Hepatocyte (in vitro differentiated cells): ENCODE data around the gene SESN1. TPM values are rescaled to one million over a fixed set of nuclear protein-coding genes. Genes with fewer than 3 reads are reported as not detected.

ENCODE experiments used
- DNase-seq: peaks from one replicate; pipeline ENCODE4 v3.0.0-alpha.2; 2016; ENCODE audit warnings: low spot score
- H2AFZ ChIP-seq: fragments of 200-600 bp; sonication (generic); 2 replicates; pipeline ENCODE4 v1.6.0; 2016; ENCODE audit warnings: antibody characterized with exemption, mild to moderate bottlenecking
- H3K27ac ChIP-seq: fragments of 200-600 bp; sonication (generic); 2 replicates; pipeline ENCODE4 v1.5.1; 2016; ENCODE audit warnings: mild to moderate bottlenecking
- H3K27me3 ChIP-seq: fragments of 200-600 bp; sonication (generic); 2 replicates; pipeline ENCODE4 v1.6.1; 2016
- H3K36me3 ChIP-seq: fragments of 200-600 bp; sonication (generic); replicated peaks from 2 replicates; pipeline ENCODE4 v1.5.1; 2016; ENCODE audit warnings: low read depth; ENCODE audit not compliant: insufficient read depth
- H3K4me1 ChIP-seq: fragments of 200-600 bp; sonication (generic); 2 replicates; pipeline ENCODE4 v1.5.1; 2016; ENCODE audit warnings: mild to moderate bottlenecking, moderate library complexity; ENCODE audit not compliant: insufficient read depth
- H3K4me2 ChIP-seq: fragments of 200-600 bp; sonication (generic); 2 replicates; pipeline ENCODE4 v1.6.0; 2016
- H3K4me3 ChIP-seq: fragments of 200-600 bp; sonication (generic); 2 replicates; pipeline ENCODE4 v1.5.1; 2016; ENCODE audit warnings: mild to moderate bottlenecking
- H3K79me2 ChIP-seq: fragments of 200-600 bp; sonication (generic); 2 replicates; pipeline ENCODE4 v1.6.0; 2017; ENCODE audit warnings: mild to moderate bottlenecking
- H3K9me2 ChIP-seq: fragments of 200-600 bp; sonication (generic); replicated peaks from 2 replicates; pipeline ENCODE4 v1.6.0; 2017; ENCODE audit warnings: mild to moderate bottlenecking; ENCODE audit not compliant: insufficient read depth
- H3K9me3 ChIP-seq: fragments of 200-600 bp; sonication (generic); 2 replicates; pipeline ENCODE4 v1.5.1; 2016; ENCODE audit warnings: low read depth, mild to moderate bottlenecking
- H4K20me1 ChIP-seq: fragments of 200-600 bp; sonication (generic); 2 replicates; pipeline ENCODE4 v1.6.0; 2016; ENCODE audit warnings: mild to moderate bottlenecking; ENCODE audit not compliant: insufficient read depth, poor library complexity, severe bottlenecking
- EZH2 ChIP-seq: fragments of 200-600 bp; sonication (generic); IDR thresholded peaks from 2 replicates; pipeline ENCODE4 v1.6.1; 2016; ENCODE audit warnings: antibody characterized with exemption, mild to moderate bottlenecking, borderline replicate concordance
- EZH2phosphoT487 ChIP-seq: fragments of 200-600 bp; sonication (generic); IDR thresholded peaks from one replicate; pipeline ENCODE4 v1.6.1; 2018; ENCODE audit warnings: antibody characterized with exemption, mild to moderate bottlenecking, low read depth, moderate library complexity; ENCODE audit not compliant: unreplicated experiment, severe bottlenecking
- WGBS: methylation state at CpG from one replicate; pipeline ENCODE4 v1.1.6; 2016; ENCODE audit warnings: low lambda C conversion rate; ENCODE audit errors: missing lambda C conversion rate; 5-methylcytosine and 5-hydroxymethylcytosine counted together
- polyA plus RNA-seq: library from polyadenylated mRNA; unstranded; fragments of >200 nt; fragmentation: Nextera tagmentation; extraction: Ambion mirVana; gene quantifications from 2 replicates; pipeline ENCODE4 v1.2.1, GENCODE V29; 2016
- total RNA-seq: library from RNA; depleted of rRNA; stranded (reverse); fragments of >200 nt; gene quantifications from 2 replicates; pipeline ENCODE4 v1.2.3, GENCODE V29; 2014
- TF ChIP-seq, protein P1 (sequence below): fragments of 200-600 bp; sonication (generic); IDR thresholded peaks from 2 replicates; pipeline ENCODE4 v1.5.1; 2016; ENCODE audit warnings: antibody characterized with exemption, mild to moderate bottlenecking; ENCODE audit not compliant: poor library complexity

SESN1 gene
- total and polyA plus RNA-seq, 2 experiments from 2014 or later: 29.1 to 59.1 TPM

DNA sequence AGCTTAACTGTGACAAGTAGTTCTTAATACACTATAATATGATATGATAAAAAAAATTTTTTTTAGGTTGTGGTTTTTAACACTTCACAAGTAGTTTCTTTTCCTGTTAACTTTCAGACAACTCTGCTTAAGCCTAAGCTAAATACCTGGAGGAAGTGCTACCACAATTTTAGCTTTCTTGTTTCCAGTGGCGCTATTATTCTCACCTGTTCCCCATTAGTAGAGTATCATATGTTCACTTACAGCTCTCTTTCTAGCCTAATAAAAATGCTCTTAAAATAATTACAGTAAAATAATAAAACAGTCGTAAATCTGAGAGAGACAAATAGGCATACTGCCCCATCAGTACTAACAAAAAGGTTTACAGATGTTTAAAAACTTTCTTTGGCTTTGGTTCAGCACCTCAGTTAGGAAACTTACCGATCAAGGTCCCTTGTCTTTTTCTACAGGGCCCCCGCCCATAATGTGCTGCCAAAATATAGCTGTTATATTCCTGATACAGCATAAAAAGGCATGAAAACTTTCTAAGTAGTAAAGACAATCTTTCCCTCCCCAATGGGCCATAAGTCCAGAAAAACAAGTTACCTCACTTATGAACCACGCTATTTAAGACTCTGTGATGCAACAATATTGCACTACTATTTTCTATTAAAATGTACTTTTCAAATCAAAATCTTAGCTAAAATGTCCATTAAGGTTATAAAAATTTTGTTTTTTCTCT, 57.9 kb downstream of the SESN1 start:
- WGBS: 74% methylated on average over 5 of the region's 5 CpGs
- TF ChIP-seq, protein P1, sequence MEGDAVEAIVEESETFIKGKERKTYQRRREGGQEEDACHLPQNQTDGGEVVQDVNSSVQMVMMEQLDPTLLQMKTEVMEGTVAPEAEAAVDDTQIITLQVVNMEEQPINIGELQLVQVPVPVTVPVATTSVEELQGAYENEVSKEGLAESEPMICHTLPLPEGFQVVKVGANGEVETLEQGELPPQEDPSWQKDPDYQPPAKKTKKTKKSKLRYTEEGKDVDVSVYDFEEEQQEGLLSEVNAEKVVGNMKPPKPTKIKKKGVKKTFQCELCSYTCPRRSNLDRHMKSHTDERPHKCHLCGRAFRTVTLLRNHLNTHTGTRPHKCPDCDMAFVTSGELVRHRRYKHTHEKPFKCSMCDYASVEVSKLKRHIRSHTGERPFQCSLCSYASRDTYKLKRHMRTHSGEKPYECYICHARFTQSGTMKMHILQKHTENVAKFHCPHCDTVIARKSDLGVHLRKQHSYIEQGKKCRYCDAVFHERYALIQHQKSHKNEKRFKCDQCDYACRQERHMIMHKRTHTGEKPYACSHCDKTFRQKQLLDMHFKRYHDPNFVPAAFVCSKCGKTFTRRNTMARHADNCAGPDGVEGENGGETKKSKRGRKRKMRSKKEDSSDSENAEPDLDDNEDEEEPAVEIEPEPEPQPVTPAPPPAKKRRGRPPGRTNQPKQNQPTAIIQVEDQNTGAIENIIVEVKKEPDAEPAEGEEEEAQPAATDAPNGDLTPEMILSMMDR: no peak
- TF ChIP-seq EZH2phosphoT487 (peak; percentile 42), EZH2 (no peak)
- Histone ChIP-seq H3K4me2 (no peak overlapping the region), H2AFZ (no peak overlapping the region), H3K27me3 (no peaks in the 10 kb centered on the region), H3K4me3 (no peak overlapping the region), H3K79me2 (peaks cover 28% of the 10 kb centered on the region), H3K27ac (peak overlapping the region; percentile 3), H3K9me2 (no peaks in the 10 kb centered on the region), H3K36me3 (no peaks in the 10 kb centered on the region), H3K9me3 (no peaks in the 10 kb centered on the region), H3K4me1 (peaks cover 15% of the 10 kb centered on the region), H4K20me1 (no peaks in the 10 kb centered on the region)
- no peak for DNase-seq

DNA sequence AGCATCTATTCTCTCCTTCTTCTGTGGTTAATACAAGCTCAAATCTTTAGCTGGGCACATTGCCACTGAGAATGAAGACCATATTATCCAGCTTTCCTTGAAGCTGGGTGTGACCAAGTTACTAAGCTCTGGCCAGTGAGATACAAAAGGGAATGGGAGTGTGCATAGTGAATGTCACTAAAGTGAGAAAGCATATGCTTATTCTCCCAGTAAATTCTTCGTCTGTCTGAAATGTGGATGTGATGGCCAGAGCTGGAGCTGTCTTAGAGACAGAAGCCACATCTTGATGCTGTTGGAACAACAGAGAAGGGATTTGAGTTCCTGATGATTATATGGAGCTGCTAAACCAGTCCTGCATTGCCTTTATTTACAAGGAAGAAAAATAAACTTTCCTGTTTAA, 60.1 kb downstream of the SESN1 start:
- Histone ChIP-seq H3K4me2 (no peak overlapping the region), H3K27me3 (no peaks in the 10 kb centered on the region), H3K4me1 (peaks cover 11% of the 10 kb centered on the region), H2AFZ (no peak overlapping the region), H3K4me3 (no peak overlapping the region), H4K20me1 (no peaks in the 10 kb centered on the region), H3K9me3 (no peaks in the 10 kb centered on the region), H3K9me2 (no peaks in the 10 kb centered on the region), H3K27ac (no peak overlapping the region), H3K79me2 (peaks cover 22% of the 10 kb centered on the region), H3K36me3 (no peaks in the 10 kb centered on the region)
- 68% methylated on average over 1 of the region's 1 CpG for WGBS
- TF ChIP-seq, protein P1: no peak
- no peak for TF ChIP-seq EZH2phosphoT487
- no peak for TF ChIP-seq EZH2
- DNase-seq: no peak

DNA sequence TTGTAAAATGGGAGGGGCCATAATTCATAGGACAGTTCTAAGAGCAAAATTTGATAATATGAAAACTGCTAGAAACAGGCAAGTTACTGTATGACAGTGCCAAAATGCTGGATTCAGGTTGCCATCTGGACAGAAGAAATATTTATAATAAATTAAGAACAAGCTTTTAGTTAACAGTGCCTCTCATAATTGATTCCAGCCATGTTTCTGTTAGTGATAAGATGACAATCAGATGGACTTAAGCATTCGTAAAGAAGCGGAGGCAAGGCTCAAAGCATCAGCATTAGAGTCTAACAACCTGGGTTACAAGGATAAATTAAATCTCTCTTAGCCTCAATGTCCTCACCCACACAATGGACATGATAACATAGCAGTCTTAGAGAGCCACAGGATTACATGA, 61.0 kb downstream of the SESN1 start:
- no peaks in the 10 kb centered on the region for H3K9me2 ChIP-seq
- no peak overlapping the region for H2AFZ ChIP-seq
- no peak overlapping the region for H3K27ac ChIP-seq
- no peaks in the 10 kb centered on the region for H3K27me3 ChIP-seq
- no peaks in the 10 kb centered on the region for H3K9me3 ChIP-seq
- H3K4me3 ChIP-seq: no peak overlapping the region
- H3K79me2 ChIP-seq: peaks cover 24% of the 10 kb centered on the region
- H4K20me1 ChIP-seq: no peaks in the 10 kb centered on the region
- DNase-seq: no peak
- no peaks in the 10 kb centered on the region for H3K36me3 ChIP-seq
- TF ChIP-seq EZH2phosphoT487 (no peak), EZH2 (no peak)
- TF ChIP-seq, protein P1: no peak
- WGBS: 61% methylated on average over 2 of the region's 2 CpGs
- peaks cover 6% of the 10 kb centered on the region for H3K4me1 ChIP-seq
- no peak overlapping the region for H3K4me2 ChIP-seq
